Spleen (tissue), 11 donors: Measurements from ENCODE around the gene NRXN3. TPM values are rescaled to one million over a fixed set of nuclear protein-coding genes. Genes with fewer than 3 reads are reported as not detected.

Experiments used
- DNase-seq: peaks from one replicate; pipeline ENCODE4 v3.0.0-alpha.2; 2020
- H3K27ac ChIP-seq, 8 donors: fragments of 200-600 bp; sonication (generic) in 7 of 8; 1 replicate in 4 of 8; 2 replicates in 4 of 8; pipeline versions ENCODE4 v1.5.0 to v1.8.0; 2016 to 2021; ENCODE audit warnings: inconsistent platforms in 4 of 8, mild to moderate bottlenecking in 4 of 8, moderate library complexity in 1 of 8
- H3K27me3 ChIP-seq, 7 donors: fragments of 200-600 bp; sonication (generic) in 6 of 7; replicated peaks in 1 of 7; 1 replicate in 4 of 7; 2 replicates in 3 of 7; pipeline versions ENCODE4 v1.5.0 to v1.8.0; 2016 to 2021; ENCODE audit warnings: inconsistent platforms in 3 of 7, mild to moderate bottlenecking in 1 of 7
- H3K36me3 ChIP-seq, 6 donors: fragments of 200-600 bp; sonication (generic) in 5 of 6; 1 replicate in 4 of 6; 2 replicates in 2 of 6; pipeline versions ENCODE4 v1.5.0 to v1.8.0; 2016 to 2021; ENCODE audit warnings: inconsistent platforms in 2 of 6
- H3K4me1 ChIP-seq, 6 donors: fragments of 200-600 bp; sonication (generic) in 5 of 6; 1 replicate in 3 of 6; 2 replicates in 3 of 6; pipeline versions ENCODE4 v1.5.0 to v1.8.0; 2016 to 2021; ENCODE audit warnings: inconsistent platforms in 3 of 6
- H3K4me3 ChIP-seq, 8 donors: fragments of 200-600 bp; sonication (generic) in 7 of 8; 1 replicate in 4 of 8; 2 replicates in 4 of 8; pipeline versions ENCODE4 v1.5.0 to v1.8.0; 2016 to 2021; ENCODE audit warnings: inconsistent platforms in 4 of 8, mild to moderate bottlenecking in 4 of 8, moderate library complexity in 2 of 8
- H3K9me3 ChIP-seq, 8 donors: fragments of 200-600 bp; sonication (generic) in 7 of 8; 1 replicate in 4 of 8; 2 replicates in 4 of 8; pipeline versions ENCODE4 v1.5.0 to v1.8.0; 2016 to 2021; ENCODE audit warnings: inconsistent platforms in 4 of 8
- CTCF ChIP-seq, 11 experiments: fragments of 200-600 bp in 7 of 11; fragments of 450-650 bp in 4 of 11; sonication (generic) in 4 of 11; IDR thresholded peaks in 8 of 11; conservative IDR thresholded peaks in 3 of 11; 1 replicate in 7 of 11; 2 replicates in 4 of 11; pipeline versions ENCODE4 v1.4.0 to v1.8.0; 2016 to 2021; ENCODE audit warnings: antibody characterized with exemption in 11 of 11, inconsistent platforms in 4 of 11, mild to moderate bottlenecking in 1 of 11
- POLR2A ChIP-seq, 3 donors: fragments of 450-650 bp; IDR thresholded peaks; one replicate each; pipeline ENCODE4 v1.5.1; 2017; ENCODE audit warnings: antibody characterized with exemption in 3 of 3, mild to moderate bottlenecking in 1 of 3
- POLR2AphosphoS5 ChIP-seq, 3 donors: sonication (generic); formaldehyde crosslinking; IDR thresholded peaks; one replicate each; pipeline ENCODE4 v1.5.1; 2017; ENCODE audit warnings: antibody characterized with exemption in 3 of 3
- WGBS, 5 donors: extraction: QIAGEN DNeasy Blood & Tissue Kit in 3 of 5; methylation state at CpG; one replicate each; pipeline versions ENCODE4 v1.1.5 to v1.1.7; 2013 to 2018; 5-methylcytosine and 5-hydroxymethylcytosine counted together
- intact Hi-C: fragments of 100-400 bp; cut with DNase I; formaldehyde crosslinking; loops from one replicate; pipeline ENCODE4 v1.15.0; 2023; ENCODE audit warnings: low total_unique reads
- polyA plus RNA-seq, 3 donors: library from polyadenylated mRNA; stranded (reverse); fragments of 200-250 nt; gene quantifications; one replicate each; pipeline ENCODE4 v1.2.1, GENCODE V29; 2013
- total RNA-seq, 7 donors: library from RNA; depleted of rRNA in 3 of 7; stranded (reverse); fragments of >200 nt in 3 of 7; fragmentation: NEBNext Ultra II Directional in 4 of 7; extraction: Animal tissue kit (Norgen Biotek cat#: 25700) in 4 of 7; gene quantifications; one replicate each; pipeline versions ENCODE4 v1.1.0 to v1.2.1, GENCODE V29; 2016 to 2021
- donor health status: healthy with polysubstance abuse.
- donor health status: DM: no; HTN: no; CAD: no; lungs with moderate emphysema.
- donor health status: DM: no; HTN: no; CAD: no.
- donor health status: Bipolar disorder and iron deficiency.
- donor health status: healthy.
- donor health status: DM: no; HTN: no; CAD: no.
- donor health status: DM: yes; HTN: yes; CAD: no.

Gene NRXN3
- total and polyA plus RNA-seq, 10 donors, result 0.21 to 11.5 (median 1.6) TPM

GRCh38 chr14:78586681-78587080 lies 416.5 kb downstream of the NRXN3 start:
- TF ChIP-seq POLR2A (IDR thresholded peaks at IDR 0.05) (no peak), POLR2AphosphoS5 (IDR thresholded peaks at IDR 0.05) (no peak), CTCF (IDR thresholded peaks at IDR 0.05 in 8 of 11, conservative IDR thresholded peaks at IDR 0.05 in 3 of 11) (no peak)
- Histone ChIP-seq H3K27me3 (no peaks in the 10 kb centered on the region), H3K4me3 (no peak overlapping the region), H3K4me1 (no peaks in the 10 kb centered on the region), H3K27ac (no peak overlapping the region), H3K36me3 (no peaks in the 10 kb centered on the region), H3K9me3 (no peaks in the 10 kb centered on the region)
- no peak for DNase-seq
- WGBS, 5 donors, result 76 to 88% (median 83%) methylated on average over 6 of the region's 6 CpGs
- intact Hi-C loops, result no loop called here

- H3K4me1 ChIP-seq, result no peaks in the 10 kb centered on the region
- TF ChIP-seq CTCF (IDR thresholded peaks at IDR 0.05 in 8 of 11, conservative IDR thresholded peaks at IDR 0.05 in 3 of 11), result no peak
- no peak for TF ChIP-seq POLR2AphosphoS5 (IDR thresholded peaks at IDR 0.05)
- no peak for TF ChIP-seq POLR2A (IDR thresholded peaks at IDR 0.05)
- DNase-seq, result no peak
- no peaks in the 10 kb centered on the region for H3K27me3 ChIP-seq
- H3K4me3 ChIP-seq, result no peak overlapping the region
- no peaks in the 10 kb centered on the region for H3K36me3 ChIP-seq
- no peak overlapping the region for H3K27ac ChIP-seq
- intact Hi-C loops, result no loop called here
- WGBS, 5 donors, result 76 to 95% (median 83%) methylated on average over 3 of the region's 3 CpGs
- no peaks in the 10 kb centered on the region for H3K9me3 ChIP-seq
Measured at GRCh38 chr14:78588906-78589305, 418.7 kb downstream of the NRXN3 start.

- Histone ChIP-seq H3K27me3 (no peaks in the 10 kb centered on the region), H3K9me3 (no peaks in the 10 kb centered on the region), H3K27ac (no peak overlapping the region), H3K4me3 (no peak overlapping the region), H3K36me3 (no peaks in the 10 kb centered on the region), H3K4me1 (no peaks in the 10 kb centered on the region)
- intact Hi-C loops, result no loop called here
- no peak for TF ChIP-seq POLR2AphosphoS5 (IDR thresholded peaks at IDR 0.05)
- no peak for TF ChIP-seq CTCF (IDR thresholded peaks at IDR 0.05 in 8 of 11, conservative IDR thresholded peaks at IDR 0.05 in 3 of 11)
- TF ChIP-seq POLR2A (IDR thresholded peaks at IDR 0.05), result no peak
- DNase-seq, result no peak
- 87 to 91% (median 88%) methylated on average over 13 of the region's 13 CpGs for WGBS, 5 donors
Measured at GRCh38 chr14:78592616-78593219, 422.5 kb downstream of the NRXN3 start.

GRCh38 chr14:78593949-78594348 lies 423.8 kb downstream of the NRXN3 start:
- Histone ChIP-seq H3K27ac (no peak overlapping the region), H3K36me3 (no peaks in the 10 kb centered on the region), H3K4me3 (no peak overlapping the region), H3K27me3 (peaks cover 0 to 7% (median 0%) of the 10 kb centered on the region in 7 donors), H3K4me1 (no peaks in the 10 kb centered on the region), H3K9me3 (no peaks in the 10 kb centered on the region)
- TF ChIP-seq POLR2A (IDR thresholded peaks at IDR 0.05) (no peak), CTCF (IDR thresholded peaks at IDR 0.05 in 8 of 11, conservative IDR thresholded peaks at IDR 0.05 in 3 of 11) (no peak), POLR2AphosphoS5 (IDR thresholded peaks at IDR 0.05) (no peak)
- 84 to 91% (median 88%) methylated on average over 9 to 11 of the region's 11 CpGs for WGBS, 5 donors
- intact Hi-C loops, result no loop called here
- no peak for DNase-seq
